ENCODE measurements around the gene RIPOR3. TPM values are rescaled to one million over a fixed set of nuclear protein-coding genes. Genes with fewer than 3 reads are reported as not detected.
A peak's percentile ranks its signal among the peaks of the same experiment; 100 is the strongest.
"Not testable (repeated sequence)": the region's sequence is repeated elsewhere in the genome, so short reads cannot be mapped to it uniquely, and the experiment has no call there.

RIPOR3 gene
- total and polyA plus RNA-seq, 9 donors = 3.8 to 9.7 (median 5.8) TPM

GRCh38 chr20:50715694-50716093, 24.4 kb upstream of the RIPOR3 start:
- 63% methylated on average over 2 of the region's 3 CpGs for WGBS (ENCODE audit: insufficient coverage)
- no peak for DNase-seq

DNA sequence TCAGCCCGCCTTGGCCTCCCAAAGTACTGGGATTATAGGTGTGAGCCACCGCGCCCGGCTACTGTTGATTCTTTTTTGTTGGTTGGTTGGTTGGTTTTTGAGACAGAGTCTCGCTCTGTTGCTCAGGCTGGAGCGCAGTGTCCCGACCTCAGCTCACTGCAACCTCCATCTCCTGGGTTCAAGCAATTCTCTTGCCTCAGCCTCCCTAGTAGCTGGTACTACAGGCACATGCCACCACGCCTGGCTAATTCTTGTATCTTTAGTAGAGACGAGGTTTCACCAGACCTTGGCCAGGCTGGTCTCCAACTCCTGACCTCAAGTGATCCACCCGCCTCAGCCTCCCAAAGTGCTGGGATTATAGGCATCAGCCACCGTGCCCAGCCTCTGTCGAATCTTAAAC, 23.1 kb upstream of the RIPOR3 start:
- WGBS (ENCODE audit: insufficient coverage) = 93% methylated on average over 7 of the region's 12 CpGs
- H3K36me3 ChIP-seq (ENCODE audit: control insufficient read depth, insufficient read depth, low read length); H3K4me3 ChIP-seq (ENCODE audit: low read length); H3K4me1 ChIP-seq (ENCODE audit: control insufficient read depth, insufficient read depth, low read length); H3K9me3 ChIP-seq (replicated peaks; ENCODE audit: control insufficient read depth, low read depth, low read length); H3K27ac ChIP-seq (ENCODE audit: low read length); DNase-seq; H3K27me3 ChIP-seq (ENCODE audit: control insufficient read depth, insufficient read depth, low read length): not testable (repeated sequence)

More at GRCh38 chr20:50715694-50716093, 24.4 kb upstream of the RIPOR3 start:
- H3K4me3 ChIP-seq (ENCODE audit: low read length) = no peak overlapping the region
- H3K27ac ChIP-seq (ENCODE audit: low read length) = no peak overlapping the region
- H3K36me3 ChIP-seq (ENCODE audit: control insufficient read depth, insufficient read depth, low read length) = no peaks in the 10 kb centered on the region
- H3K4me1 ChIP-seq (ENCODE audit: control insufficient read depth, insufficient read depth, low read length) = no peaks in the 10 kb centered on the region
- no peaks in the 10 kb centered on the region for H3K9me3 ChIP-seq (replicated peaks; ENCODE audit: control insufficient read depth, low read depth, low read length)
- H3K27me3 ChIP-seq (ENCODE audit: control insufficient read depth, insufficient read depth, low read length) = peaks cover 2% of the 10 kb centered on the region

DNA sequence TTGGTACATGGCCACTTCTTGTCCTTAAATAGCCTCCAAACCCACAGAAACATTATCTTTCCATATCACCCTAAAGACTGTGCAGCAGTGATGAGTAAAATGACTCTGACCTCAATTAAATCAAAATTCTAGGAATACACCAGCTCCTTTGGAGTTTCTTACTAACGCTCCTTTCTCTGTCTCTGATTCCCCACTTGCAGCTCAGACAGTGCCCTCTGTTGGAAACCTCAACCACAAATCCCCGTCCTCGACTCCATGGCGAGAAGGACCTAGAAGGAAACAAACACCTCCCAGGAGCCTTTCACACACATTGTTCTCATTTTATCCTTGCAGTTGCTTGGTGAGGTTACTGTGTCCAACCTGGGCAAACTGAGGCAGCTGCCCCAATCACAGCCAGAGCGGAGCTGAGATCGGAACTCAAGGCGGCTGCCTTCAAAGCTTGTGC, 22.3 kb upstream of the RIPOR3 start:
- Histone ChIP-seq H3K4me1 (ENCODE audit: control insufficient read depth, insufficient read depth, low read length) (no peaks in the 10 kb centered on the region), H3K27ac (ENCODE audit: low read length) (no peak overlapping the region), H3K4me3 (ENCODE audit: low read length) (no peak overlapping the region), H3K36me3 (ENCODE audit: control insufficient read depth, insufficient read depth, low read length) (no peaks in the 10 kb centered on the region), H3K9me3 (replicated peaks; ENCODE audit: control insufficient read depth, low read depth, low read length) (no peaks in the 10 kb centered on the region), H3K27me3 (ENCODE audit: control insufficient read depth, insufficient read depth, low read length) (peaks cover 2% of the 10 kb centered on the region)
- DNase-seq = no peak
- WGBS (ENCODE audit: insufficient coverage) = 43% methylated on average over 1 of the region's 7 CpGs

DNA sequence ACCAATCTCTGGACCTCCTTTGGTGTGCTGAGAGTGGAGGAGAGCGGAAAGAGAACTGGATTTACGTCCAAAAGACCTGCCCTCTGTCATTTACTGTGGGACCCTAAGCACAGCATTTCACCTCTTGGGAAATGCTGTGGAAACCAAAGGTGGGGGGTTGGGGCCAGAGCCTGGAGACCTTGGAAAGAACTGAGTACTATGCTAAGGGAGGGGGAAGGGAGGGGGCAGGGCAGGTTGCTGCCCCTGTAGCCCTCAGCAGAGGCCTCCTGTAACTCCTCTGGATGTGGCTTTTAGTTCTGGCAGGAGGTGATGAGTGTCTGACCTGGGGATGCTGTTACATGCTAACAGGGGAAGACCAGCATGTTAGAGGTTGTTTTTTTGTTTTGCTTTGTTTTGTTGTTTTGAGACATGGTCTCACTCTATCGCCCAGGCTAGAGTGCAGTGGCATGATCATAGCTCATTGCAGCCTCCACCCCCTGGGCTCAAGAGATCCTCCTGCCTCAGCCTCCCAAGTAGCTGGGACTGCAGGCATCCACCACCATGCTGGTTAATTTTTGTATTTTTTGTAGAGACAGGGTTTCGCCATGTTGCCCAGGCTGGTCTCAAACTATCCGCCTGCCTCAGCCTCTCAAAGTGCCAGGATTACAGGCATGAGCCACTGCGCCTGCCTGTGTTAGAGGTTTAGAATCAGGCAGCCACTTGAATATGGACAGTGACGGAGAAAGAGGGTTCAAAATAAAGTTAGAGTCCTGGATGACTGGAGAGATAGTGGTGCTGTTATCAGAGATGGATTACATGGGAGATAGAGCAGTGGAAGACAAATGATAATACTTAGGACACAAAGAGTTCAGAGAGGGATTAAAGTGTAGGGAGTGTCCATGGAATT, 21.7 kb upstream of the RIPOR3 start:
- no peaks in the 10 kb centered on the region for H3K9me3 ChIP-seq (replicated peaks; ENCODE audit: control insufficient read depth, low read depth, low read length)
- no peak overlapping the region for H3K27ac ChIP-seq (ENCODE audit: low read length)
- peaks cover 2% of the 10 kb centered on the region for H3K27me3 ChIP-seq (ENCODE audit: control insufficient read depth, insufficient read depth, low read length)
- no peak for DNase-seq
- no peaks in the 10 kb centered on the region for H3K4me1 ChIP-seq (ENCODE audit: control insufficient read depth, insufficient read depth, low read length)
- 98% methylated on average over 4 of the region's 7 CpGs for WGBS (ENCODE audit: insufficient coverage)
- H3K4me3 ChIP-seq (ENCODE audit: low read length) = no peak overlapping the region
- H3K36me3 ChIP-seq (ENCODE audit: control insufficient read depth, insufficient read depth, low read length) = no peaks in the 10 kb centered on the region

DNA sequence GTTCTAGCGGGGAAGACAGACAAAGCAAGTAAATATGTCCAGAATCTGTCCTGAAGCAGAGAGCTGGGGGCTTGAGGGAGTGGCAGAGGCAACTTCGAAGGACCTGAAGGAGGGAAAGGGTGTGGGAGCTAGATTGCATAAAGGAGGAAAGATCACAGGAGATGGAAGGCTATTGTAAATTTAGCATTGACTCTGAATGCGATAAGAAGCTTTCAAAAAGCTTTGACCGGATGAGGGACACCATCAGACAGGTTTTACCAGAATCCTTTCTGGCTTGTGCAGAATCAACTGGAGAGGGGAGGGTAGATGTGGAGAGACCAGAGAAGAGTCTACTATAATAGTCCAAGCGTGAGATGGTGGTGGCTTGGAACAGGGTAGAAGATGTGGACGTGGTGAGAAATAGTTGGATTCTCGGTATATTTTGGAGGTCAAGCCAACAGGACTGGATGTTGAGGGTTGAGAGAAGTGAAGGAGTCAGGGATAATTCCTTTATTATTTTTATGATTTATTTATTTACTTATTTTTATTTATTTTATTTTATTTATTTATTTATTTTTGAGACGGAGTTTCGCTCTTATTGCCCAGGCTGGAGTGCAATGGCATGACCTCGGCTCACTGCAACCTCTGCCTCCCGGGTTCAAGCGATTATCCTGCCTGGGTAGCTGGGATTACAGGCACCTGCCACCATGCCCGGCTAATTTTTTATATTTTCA, 19.9 kb upstream of the RIPOR3 start:
- WGBS (ENCODE audit: insufficient coverage) = 93% methylated on average over 12 of the region's 13 CpGs

DNA sequence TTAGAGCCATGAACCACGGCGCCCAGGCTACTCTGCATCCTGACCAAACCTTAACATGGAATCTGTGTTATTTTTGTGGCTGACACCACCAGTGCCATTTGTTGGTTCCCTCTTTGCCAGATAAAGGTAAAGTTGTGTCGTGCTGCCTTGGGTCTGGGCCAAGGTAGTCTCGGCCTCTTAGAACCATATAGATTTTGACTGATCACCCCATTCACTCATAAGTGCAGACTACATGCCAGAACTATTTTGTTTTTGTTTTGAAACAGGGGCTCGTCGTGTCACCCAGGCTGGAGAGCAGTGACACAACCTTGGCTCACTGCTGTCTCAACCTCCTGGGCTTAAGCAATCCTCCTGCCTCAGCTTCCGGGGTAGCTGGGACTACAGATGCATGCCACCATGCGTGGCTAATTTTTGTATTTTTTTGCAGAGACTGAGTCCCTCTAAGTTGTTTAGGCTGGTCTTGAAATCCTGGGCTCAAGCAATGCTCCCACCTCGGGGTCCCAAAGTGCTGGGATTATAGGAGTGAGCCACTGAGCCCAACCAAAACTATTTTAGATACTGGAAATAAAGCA, 19.2 kb upstream of the RIPOR3 start:
- WGBS (ENCODE audit: insufficient coverage) = 82% methylated on average over 3 of the region's 9 CpGs
- Histone ChIP-seq H3K4me3 (ENCODE audit: low read length) (no peak overlapping the region), H3K36me3 (ENCODE audit: control insufficient read depth, insufficient read depth, low read length) (no peaks in the 10 kb centered on the region), H3K27me3 (ENCODE audit: control insufficient read depth, insufficient read depth, low read length) (peaks cover 2% of the 10 kb centered on the region), H3K9me3 (replicated peaks; ENCODE audit: control insufficient read depth, low read depth, low read length) (no peaks in the 10 kb centered on the region), H3K27ac (ENCODE audit: low read length) (no peak overlapping the region), H3K4me1 (ENCODE audit: control insufficient read depth, insufficient read depth, low read length) (peaks cover 4% of the 10 kb centered on the region)
- no peak for DNase-seq

More for the DNA sequence above, 19.9 kb upstream of the RIPOR3 start:
- Histone ChIP-seq H3K27ac (ENCODE audit: low read length) (no peak overlapping the region), H3K36me3 (ENCODE audit: control insufficient read depth, insufficient read depth, low read length) (no peaks in the 10 kb centered on the region), H3K4me1 (ENCODE audit: control insufficient read depth, insufficient read depth, low read length) (peaks cover 4% of the 10 kb centered on the region), H3K27me3 (ENCODE audit: control insufficient read depth, insufficient read depth, low read length) (peaks cover 2% of the 10 kb centered on the region), H3K4me3 (ENCODE audit: low read length) (no peak overlapping the region), H3K9me3 (replicated peaks; ENCODE audit: control insufficient read depth, low read depth, low read length) (no peaks in the 10 kb centered on the region)
- DNase-seq = no peak

GRCh38 chr20:50709636-50709973, 18.3 kb upstream of the RIPOR3 start:
- Histone ChIP-seq H3K4me1 (ENCODE audit: control insufficient read depth, insufficient read depth, low read length) (peaks cover 4% of the 10 kb centered on the region), H3K27me3 (ENCODE audit: control insufficient read depth, insufficient read depth, low read length) (peaks cover under 1% of the 10 kb centered on the region), H3K9me3 (replicated peaks; ENCODE audit: control insufficient read depth, low read depth, low read length) (no peaks in the 10 kb centered on the region), H3K27ac (ENCODE audit: low read length) (no peak overlapping the region), H3K36me3 (ENCODE audit: control insufficient read depth, insufficient read depth, low read length) (no peaks in the 10 kb centered on the region), H3K4me3 (ENCODE audit: low read length) (no peak overlapping the region)
- DNase-seq = no peak
- 23% methylated on average over 3 of the region's 5 CpGs for WGBS (ENCODE audit: insufficient coverage)

GRCh38 chr20:50708845-50709635, 17.7 kb upstream of the RIPOR3 start:
- H3K4me1 ChIP-seq (ENCODE audit: control insufficient read depth, insufficient read depth, low read length) = peaks cover 4% of the 10 kb centered on the region
- no peaks in the 10 kb centered on the region for H3K27me3 ChIP-seq (ENCODE audit: control insufficient read depth, insufficient read depth, low read length)
- 13% methylated on average over 3 of the region's 8 CpGs for WGBS (ENCODE audit: insufficient coverage)
- H3K27ac ChIP-seq (ENCODE audit: low read length) = no peak overlapping the region
- H3K9me3 ChIP-seq (replicated peaks; ENCODE audit: control insufficient read depth, low read depth, low read length) = no peaks in the 10 kb centered on the region
- H3K4me3 ChIP-seq (ENCODE audit: low read length) = no peak overlapping the region
- DNase-seq = peak; percentile 84
- H3K36me3 ChIP-seq (ENCODE audit: control insufficient read depth, insufficient read depth, low read length) = no peaks in the 10 kb centered on the region

DNA sequence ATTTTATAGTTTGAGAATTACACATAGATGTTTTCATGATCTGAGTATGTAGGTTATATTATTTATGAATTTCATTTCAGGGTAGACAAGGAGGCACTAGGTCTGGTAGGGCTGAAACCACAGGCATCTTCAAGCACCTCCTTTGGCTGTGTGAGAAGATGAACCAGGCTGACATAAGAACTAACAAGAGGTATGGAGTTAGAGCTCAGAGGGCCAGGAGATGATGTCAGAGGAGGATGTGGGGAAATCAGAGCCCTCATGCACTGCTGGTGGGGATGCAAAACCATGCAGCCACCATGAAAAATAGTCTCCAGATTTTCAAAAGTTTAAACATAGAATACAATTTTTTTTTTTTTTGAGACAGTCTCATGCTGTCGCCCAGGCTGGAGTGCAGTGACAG, 13.6 kb upstream of the RIPOR3 start:
- Histone ChIP-seq H3K27me3 (ENCODE audit: control insufficient read depth, insufficient read depth, low read length) (no peaks in the 10 kb centered on the region), H3K36me3 (ENCODE audit: control insufficient read depth, insufficient read depth, low read length) (no peaks in the 10 kb centered on the region), H3K27ac (ENCODE audit: low read length) (no peak overlapping the region), H3K4me1 (ENCODE audit: control insufficient read depth, insufficient read depth, low read length) (peaks cover 4% of the 10 kb centered on the region), H3K4me3 (ENCODE audit: low read length) (no peak overlapping the region), H3K9me3 (replicated peaks; ENCODE audit: control insufficient read depth, low read depth, low read length) (no peaks in the 10 kb centered on the region)
- no CpG with 5 or more reads among the region's 1 CpG for WGBS (ENCODE audit: insufficient coverage)
- DNase-seq = no peak

All from muscle of leg (tissue), 11 donors.